ENCODE measurements around the gene WFS1.

The WFS1 gene

DNA sequence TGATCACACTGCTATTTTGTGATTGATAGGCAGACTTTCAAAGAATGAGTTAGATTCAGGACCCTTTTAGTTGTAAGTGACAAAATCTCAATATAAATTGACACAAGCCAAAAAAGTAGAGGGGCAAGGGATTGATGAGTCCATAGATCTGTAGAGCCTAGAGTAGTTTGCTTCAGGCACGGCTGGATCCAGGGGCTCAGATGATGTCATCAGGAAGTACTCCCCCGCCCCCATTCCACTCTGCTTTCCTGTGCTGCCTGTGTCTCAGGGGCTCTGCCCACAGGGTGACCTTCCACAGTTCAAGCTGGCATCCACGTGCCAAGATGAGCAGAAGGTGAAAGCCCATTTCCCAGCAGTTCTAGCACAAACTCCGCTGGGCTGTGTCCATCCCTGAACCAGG is 13.6 kb downstream of the WFS1 start:
- Histone ChIP-seq H2BK120ac (ENCODE audit: low read depth, low read length) (no peak overlapping the region), H3K4me2 (ENCODE audit: low read length) (no peak overlapping the region), H3K9ac (ENCODE audit: low read length) (no peak overlapping the region), H2BK15ac (replicated peaks; ENCODE audit: low read depth) (no peak overlapping the region), H3K27ac (ENCODE audit: low read depth, low read length) (no peak overlapping the region), H4K5ac (ENCODE audit: low read length) (no peak overlapping the region), H3K23ac (ENCODE audit: low read length) (no peak overlapping the region), H3K18ac (ENCODE audit: low read length) (no peak overlapping the region), H4K8ac (ENCODE audit: low read depth, low read length) (no peak overlapping the region), H3K27me3 (ENCODE audit: insufficient read depth, low read length, poor library complexity) (no peaks in the 10 kb centered on the region), H3K79me1 (ENCODE audit: low read length) (no peaks in the 10 kb centered on the region), H3K4me3 (ENCODE audit: low read length) (no peak overlapping the region), H3K79me2 (ENCODE audit: control insufficient read depth, insufficient read depth, low read length) (no peaks in the 10 kb centered on the region), H2AK5ac (ENCODE audit: low read length) (no peak overlapping the region), H2BK5ac (ENCODE audit: low read length) (no peak overlapping the region), H3K4ac (ENCODE audit: low read depth, low read length) (no peak overlapping the region), H3K56ac (ENCODE audit: low read length) (no peak overlapping the region), H3K36me3 (ENCODE audit: control insufficient read depth, insufficient read depth, low read length) (no peaks in the 10 kb centered on the region), H3K4me1 (ENCODE audit: control insufficient read depth, low read depth, low read length) (no peaks in the 10 kb centered on the region)
- no peak for DNase-seq
- no CpG with 5 or more reads among the region's 4 CpGs for WGBS (ENCODE audit: extremely low coverage, insufficient coverage, low lambda C conversion rate)

DNA sequence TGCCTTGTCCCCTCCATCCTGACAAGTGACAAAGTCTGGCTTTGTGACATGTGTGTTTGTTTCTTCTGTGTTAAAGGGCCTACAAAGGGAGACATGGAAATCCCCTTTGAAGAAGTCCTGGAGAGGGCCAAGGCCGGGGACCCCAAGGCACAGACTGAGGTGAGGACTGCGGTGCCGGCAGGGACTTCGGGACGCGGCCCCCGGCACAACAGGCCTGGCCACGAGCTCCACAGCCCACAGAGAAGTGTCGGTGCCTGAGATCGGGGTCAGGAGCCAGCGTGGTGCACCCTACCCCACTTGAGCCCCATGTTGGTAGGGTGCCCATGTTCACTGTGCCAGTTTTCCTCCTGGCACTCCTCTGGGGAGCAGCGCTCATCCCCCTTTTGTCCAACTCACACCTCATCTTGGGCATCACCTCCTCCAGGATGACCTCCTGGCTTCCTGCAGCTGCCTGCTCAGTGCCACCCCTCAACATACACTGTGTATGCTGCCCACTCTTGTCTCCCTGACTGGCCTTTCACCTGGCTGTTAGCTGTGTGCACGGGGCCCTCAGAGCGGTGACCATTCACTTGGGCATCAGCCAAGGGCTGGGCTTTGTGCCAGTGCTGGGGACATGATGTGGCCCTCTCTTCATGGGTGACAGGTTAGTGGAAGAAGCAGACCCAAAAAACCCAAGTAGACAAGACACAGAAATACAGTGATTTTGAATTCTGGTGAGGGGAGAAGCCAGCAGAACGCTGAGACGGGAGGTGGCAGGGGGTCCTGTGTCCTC is 17.6 kb downstream of the WFS1 start:
- H3K56ac ChIP-seq (ENCODE audit: low read length) = no peak overlapping the region
- H2AK5ac ChIP-seq (ENCODE audit: low read length) = no peak overlapping the region
- no peak overlapping the region for H4K5ac ChIP-seq (ENCODE audit: low read length)
- no peaks in the 10 kb centered on the region for H3K79me1 ChIP-seq (ENCODE audit: low read length)
- no peak overlapping the region for H2BK5ac ChIP-seq (ENCODE audit: low read length)
- H3K4me2 ChIP-seq (ENCODE audit: low read length) = no peak overlapping the region
- H3K18ac ChIP-seq (ENCODE audit: low read length) = no peak overlapping the region
- no peaks in the 10 kb centered on the region for H3K4me1 ChIP-seq (ENCODE audit: control insufficient read depth, low read depth, low read length)
- H3K36me3 ChIP-seq (ENCODE audit: control insufficient read depth, insufficient read depth, low read length) = peaks cover 4% of the 10 kb centered on the region
- no peak overlapping the region for H2BK120ac ChIP-seq (ENCODE audit: low read depth, low read length)
- no peaks in the 10 kb centered on the region for H3K27me3 ChIP-seq (ENCODE audit: insufficient read depth, low read length, poor library complexity)
- WGBS (ENCODE audit: extremely low coverage, insufficient coverage, low lambda C conversion rate) = no CpG with 5 or more reads among the region's 16 CpGs
- H3K9ac ChIP-seq (ENCODE audit: low read length) = no peak overlapping the region
- no peak for DNase-seq
- no peak overlapping the region for H4K8ac ChIP-seq (ENCODE audit: low read depth, low read length)
- no peak overlapping the region for H2BK15ac ChIP-seq (replicated peaks; ENCODE audit: low read depth)
- H3K4ac ChIP-seq (ENCODE audit: low read depth, low read length) = no peak overlapping the region
- no peak overlapping the region for H3K23ac ChIP-seq (ENCODE audit: low read length)
- no peak overlapping the region for H3K4me3 ChIP-seq (ENCODE audit: low read length)
- H3K79me2 ChIP-seq (ENCODE audit: control insufficient read depth, insufficient read depth, low read length) = no peaks in the 10 kb centered on the region
- no peak overlapping the region for H3K27ac ChIP-seq (ENCODE audit: low read depth, low read length)

DNA sequence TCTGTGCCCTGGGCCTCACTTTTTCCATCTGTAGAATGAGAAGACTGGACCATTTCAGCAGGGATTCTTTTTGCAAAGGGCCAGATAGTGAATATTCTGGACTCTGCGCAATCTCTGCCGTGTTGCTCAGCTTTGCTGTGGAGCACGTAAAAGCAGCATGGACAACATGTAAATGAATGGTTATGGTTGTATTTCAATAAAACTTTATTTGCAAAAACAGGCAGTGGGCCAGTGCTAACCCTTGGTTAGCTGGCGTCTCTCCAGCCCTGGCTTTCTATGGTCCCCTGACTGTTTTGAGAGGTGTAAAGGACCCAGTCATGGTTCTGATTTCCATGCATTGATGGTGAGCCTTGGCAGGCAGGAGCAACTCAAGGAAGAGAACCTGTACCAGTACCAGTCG is 18.7 kb downstream of the WFS1 start:
- Histone ChIP-seq H3K4me1 (ENCODE audit: control insufficient read depth, low read depth, low read length) (no peaks in the 10 kb centered on the region), H3K18ac (ENCODE audit: low read length) (no peak overlapping the region), H3K4ac (ENCODE audit: low read depth, low read length) (no peak overlapping the region), H4K8ac (ENCODE audit: low read depth, low read length) (no peak overlapping the region), H2BK120ac (ENCODE audit: low read depth, low read length) (no peak overlapping the region), H4K5ac (ENCODE audit: low read length) (no peak overlapping the region), H3K9ac (ENCODE audit: low read length) (no peak overlapping the region), H3K27ac (ENCODE audit: low read depth, low read length) (no peak overlapping the region), H2BK15ac (replicated peaks; ENCODE audit: low read depth) (no peak overlapping the region), H3K23ac (ENCODE audit: low read length) (no peak overlapping the region), H3K4me3 (ENCODE audit: low read length) (no peak overlapping the region), H3K36me3 (ENCODE audit: control insufficient read depth, insufficient read depth, low read length) (peaks cover 4% of the 10 kb centered on the region), H3K4me2 (ENCODE audit: low read length) (no peak overlapping the region), H3K79me1 (ENCODE audit: low read length) (no peaks in the 10 kb centered on the region), H3K56ac (ENCODE audit: low read length) (no peak overlapping the region), H2AK5ac (ENCODE audit: low read length) (no peak overlapping the region), H3K27me3 (ENCODE audit: insufficient read depth, low read length, poor library complexity) (no peaks in the 10 kb centered on the region), H3K79me2 (ENCODE audit: control insufficient read depth, insufficient read depth, low read length) (no peaks in the 10 kb centered on the region), H2BK5ac (ENCODE audit: low read length) (no peak overlapping the region)
- WGBS (ENCODE audit: extremely low coverage, insufficient coverage, low lambda C conversion rate) = no CpG with 5 or more reads among the region's 5 CpGs
- no peak for DNase-seq

DNA sequence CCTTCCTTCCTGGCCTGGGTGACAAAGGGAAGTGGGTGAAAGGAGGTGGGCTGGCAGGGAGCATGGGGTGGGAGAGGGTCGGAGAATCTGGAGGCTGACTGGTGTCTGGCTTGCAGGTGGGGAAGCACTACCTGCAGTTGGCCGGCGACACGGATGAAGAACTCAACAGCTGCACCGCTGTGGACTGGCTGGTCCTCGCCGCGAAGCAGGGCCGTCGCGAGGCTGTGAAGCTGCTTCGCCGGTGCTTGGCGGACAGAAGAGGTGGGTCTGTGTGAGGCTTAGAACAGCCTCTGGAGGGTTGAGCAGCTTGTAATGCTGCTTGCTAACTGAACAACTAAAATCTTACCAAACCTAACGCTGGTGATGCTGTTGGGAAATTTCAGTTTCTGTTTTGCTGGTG is 19.2 kb downstream of the WFS1 start:
- Histone ChIP-seq H3K4ac (ENCODE audit: low read depth, low read length) (no peak overlapping the region), H3K9ac (ENCODE audit: low read length) (no peak overlapping the region), H2BK15ac (replicated peaks; ENCODE audit: low read depth) (no peak overlapping the region), H3K4me3 (ENCODE audit: low read length) (no peak overlapping the region), H3K56ac (ENCODE audit: low read length) (no peak overlapping the region), H4K8ac (ENCODE audit: low read depth, low read length) (no peak overlapping the region), H2BK5ac (ENCODE audit: low read length) (no peak overlapping the region), H3K27me3 (ENCODE audit: insufficient read depth, low read length, poor library complexity) (no peaks in the 10 kb centered on the region), H4K5ac (ENCODE audit: low read length) (no peak overlapping the region), H2BK120ac (ENCODE audit: low read depth, low read length) (no peak overlapping the region), H3K23ac (ENCODE audit: low read length) (no peak overlapping the region), H3K4me1 (ENCODE audit: control insufficient read depth, low read depth, low read length) (no peaks in the 10 kb centered on the region), H3K36me3 (ENCODE audit: control insufficient read depth, insufficient read depth, low read length) (peaks cover 4% of the 10 kb centered on the region), H3K27ac (ENCODE audit: low read depth, low read length) (no peak overlapping the region), H3K18ac (ENCODE audit: low read length) (no peak overlapping the region), H3K79me2 (ENCODE audit: control insufficient read depth, insufficient read depth, low read length) (no peaks in the 10 kb centered on the region), H3K4me2 (ENCODE audit: low read length) (no peak overlapping the region), H3K79me1 (ENCODE audit: low read length) (no peaks in the 10 kb centered on the region), H2AK5ac (ENCODE audit: low read length) (no peak overlapping the region)
- WGBS (ENCODE audit: extremely low coverage, insufficient coverage, low lambda C conversion rate) = no CpG with 5 or more reads among the region's 15 CpGs
- DNase-seq = no peak

DNA sequence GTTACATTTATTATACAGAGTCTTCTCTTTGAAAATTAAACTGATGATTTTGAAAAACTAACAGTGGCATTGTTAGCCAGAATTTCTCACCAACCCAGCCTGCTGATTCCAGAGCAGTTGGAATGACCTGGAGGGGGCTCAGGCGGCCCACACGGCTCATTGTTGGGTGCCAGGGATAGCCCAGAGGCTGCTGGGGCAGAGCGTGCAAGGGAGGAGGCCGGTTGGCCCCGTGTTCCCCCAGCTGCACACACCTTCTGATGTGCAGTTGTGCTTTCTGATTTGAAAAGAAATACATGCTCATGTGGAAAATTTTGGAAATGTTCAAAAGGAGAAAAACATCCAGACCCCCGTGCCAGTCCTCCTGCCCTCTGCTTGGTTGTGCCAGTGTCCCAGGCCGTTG is 20.6 kb downstream of the WFS1 start:
- no CpG with 5 or more reads among the region's 7 CpGs for WGBS (ENCODE audit: extremely low coverage, insufficient coverage, low lambda C conversion rate)
- H3K4me2 ChIP-seq (ENCODE audit: low read length) = no peak overlapping the region

More for the DNA sequence above, 20.6 kb downstream of the WFS1 start:
- Histone ChIP-seq H3K18ac (ENCODE audit: low read length) (no peak overlapping the region), H3K23ac (ENCODE audit: low read length) (no peak overlapping the region), H3K4ac (ENCODE audit: low read depth, low read length) (no peak overlapping the region), H4K8ac (ENCODE audit: low read depth, low read length) (no peak overlapping the region), H3K36me3 (ENCODE audit: control insufficient read depth, insufficient read depth, low read length) (peaks cover 4% of the 10 kb centered on the region), H3K56ac (ENCODE audit: low read length) (no peak overlapping the region), H3K9ac (ENCODE audit: low read length) (no peak overlapping the region), H3K4me1 (ENCODE audit: control insufficient read depth, low read depth, low read length) (no peaks in the 10 kb centered on the region), H3K79me1 (ENCODE audit: low read length) (no peaks in the 10 kb centered on the region), H3K79me2 (ENCODE audit: control insufficient read depth, insufficient read depth, low read length) (no peaks in the 10 kb centered on the region), H2BK15ac (replicated peaks; ENCODE audit: low read depth) (no peak overlapping the region), H3K27me3 (ENCODE audit: insufficient read depth, low read length, poor library complexity) (no peaks in the 10 kb centered on the region), H3K4me3 (ENCODE audit: low read length) (no peak overlapping the region), H4K5ac (ENCODE audit: low read length) (no peak overlapping the region), H2BK120ac (ENCODE audit: low read depth, low read length) (no peak overlapping the region), H3K27ac (ENCODE audit: low read depth, low read length) (no peak overlapping the region), H2BK5ac (ENCODE audit: low read length) (no peak overlapping the region), H2AK5ac (ENCODE audit: low read length) (no peak overlapping the region)
- no peak for DNase-seq
